Stimulated activated CD4-positive, alpha-beta T cell treated with anti-CD3 and anti-CD28 coated beads, Interleukin-4, amount 100 ng/mL, for 1 hour (primary cell): ENCODE data around the gene KARS1.

Experiments used
- DNase-seq: peaks from one replicate; pipeline ENCODE4 v3.0.0-alpha.2; 2020

KARS1 gene

DNA sequence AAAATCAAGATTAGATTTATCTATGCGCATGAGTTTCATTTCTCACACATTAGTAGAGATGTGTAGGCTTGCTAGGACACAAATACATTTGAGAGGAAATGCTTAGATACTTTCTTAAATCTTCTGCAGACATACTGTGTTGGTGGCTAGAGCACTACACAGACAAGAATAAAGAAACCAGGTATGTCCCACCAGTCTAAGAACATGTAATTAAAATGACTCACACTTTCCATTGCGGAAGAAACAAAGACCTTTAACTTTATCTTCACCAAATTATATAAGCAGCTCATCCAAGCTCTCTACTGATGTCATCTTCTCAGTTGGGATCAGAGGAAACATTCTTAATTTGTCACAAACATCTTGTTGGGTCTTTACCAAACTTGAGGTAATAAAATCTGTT, 68.7 kb downstream of the KARS1 start:
- DNase-seq = no peak

- DNase-seq = no peak
These were observed 69.3 kb downstream of the KARS1 start for GRCh38 chr16:75578212-75578611.
